VCaP (cell line): ENCODE results near the gene NR5A1.

Experiments
- H3K27ac ChIP-seq: fragments of 450-650 bp; 2 replicates; pipeline ENCODE4 v1.5.1; 2017
- TF ChIP-seq, protein P1 (sequence below): fragments of 450-650 bp; conservative IDR thresholded peaks from 2 replicates; pipeline ENCODE4 v1.5.1; 2017; ENCODE audit warnings: mild to moderate bottlenecking, moderate library complexity

The NR5A1 gene

DNA sequence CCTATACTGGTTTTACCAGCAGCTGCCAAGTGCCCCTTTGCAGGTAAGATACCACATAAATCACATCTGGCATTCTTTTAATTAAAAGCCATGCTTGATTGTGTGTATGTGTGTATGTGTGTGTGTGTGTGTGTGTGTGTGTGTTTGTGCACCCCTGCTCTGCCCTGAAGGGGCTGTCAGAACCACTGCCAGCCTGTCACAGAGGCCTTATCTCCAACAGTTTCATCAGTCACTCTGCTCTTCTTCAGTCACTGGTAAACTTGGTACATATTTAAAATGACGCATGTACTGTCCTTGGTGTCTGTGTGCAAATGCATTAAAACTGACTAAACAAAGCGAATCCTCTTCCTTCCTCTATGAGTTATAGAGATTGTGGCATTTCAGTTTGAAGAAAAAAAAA, 19.0 kb upstream of the NR5A1 start:
- TF ChIP-seq, protein P1, sequence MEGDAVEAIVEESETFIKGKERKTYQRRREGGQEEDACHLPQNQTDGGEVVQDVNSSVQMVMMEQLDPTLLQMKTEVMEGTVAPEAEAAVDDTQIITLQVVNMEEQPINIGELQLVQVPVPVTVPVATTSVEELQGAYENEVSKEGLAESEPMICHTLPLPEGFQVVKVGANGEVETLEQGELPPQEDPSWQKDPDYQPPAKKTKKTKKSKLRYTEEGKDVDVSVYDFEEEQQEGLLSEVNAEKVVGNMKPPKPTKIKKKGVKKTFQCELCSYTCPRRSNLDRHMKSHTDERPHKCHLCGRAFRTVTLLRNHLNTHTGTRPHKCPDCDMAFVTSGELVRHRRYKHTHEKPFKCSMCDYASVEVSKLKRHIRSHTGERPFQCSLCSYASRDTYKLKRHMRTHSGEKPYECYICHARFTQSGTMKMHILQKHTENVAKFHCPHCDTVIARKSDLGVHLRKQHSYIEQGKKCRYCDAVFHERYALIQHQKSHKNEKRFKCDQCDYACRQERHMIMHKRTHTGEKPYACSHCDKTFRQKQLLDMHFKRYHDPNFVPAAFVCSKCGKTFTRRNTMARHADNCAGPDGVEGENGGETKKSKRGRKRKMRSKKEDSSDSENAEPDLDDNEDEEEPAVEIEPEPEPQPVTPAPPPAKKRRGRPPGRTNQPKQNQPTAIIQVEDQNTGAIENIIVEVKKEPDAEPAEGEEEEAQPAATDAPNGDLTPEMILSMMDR, result no peak
- H3K27ac ChIP-seq, result no peak overlapping the region

DNA sequence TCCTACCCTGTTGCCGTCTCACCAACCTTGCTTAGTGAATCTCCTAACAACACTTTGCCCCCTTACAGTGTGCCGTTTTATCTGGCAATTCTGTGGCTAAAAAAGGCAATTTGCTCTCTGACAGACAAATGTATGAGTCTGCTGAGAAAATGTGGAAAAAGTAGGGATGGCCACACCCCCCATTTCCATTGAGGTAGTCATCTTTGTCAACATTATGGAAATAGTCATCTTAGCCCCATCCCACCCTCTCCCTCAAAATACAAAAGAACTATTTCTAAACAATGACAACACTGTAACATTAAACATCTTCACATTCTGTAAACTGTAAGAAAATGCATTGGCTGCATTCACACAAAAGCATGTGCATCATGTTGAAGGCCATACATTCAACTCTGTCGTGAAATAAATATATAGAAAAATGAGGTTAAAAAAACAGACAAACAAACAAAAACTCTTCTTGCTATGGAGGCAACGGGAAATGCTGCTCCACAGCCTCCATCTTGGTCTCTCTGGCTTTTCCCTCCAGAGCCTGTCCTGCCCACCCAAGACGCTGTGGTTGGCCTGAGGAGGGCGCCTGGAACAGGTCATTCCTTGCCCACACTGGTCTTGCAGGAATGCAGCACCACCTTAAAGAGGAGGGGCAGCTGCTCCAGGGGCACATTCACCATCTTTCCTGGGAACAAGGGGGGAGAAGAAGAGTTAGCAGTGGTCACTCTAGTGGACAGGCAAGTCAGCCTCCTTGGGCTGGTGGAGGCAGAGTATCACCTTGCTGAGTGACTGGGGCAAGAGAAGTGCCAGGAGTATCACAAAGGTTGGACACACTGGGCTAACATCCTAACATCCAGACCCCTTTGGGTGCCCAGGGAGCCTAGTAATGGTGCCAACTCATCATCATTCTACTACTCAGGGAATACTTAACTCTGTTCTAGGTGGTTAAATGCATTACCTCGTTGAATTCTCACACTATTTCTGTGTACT, 15.2 kb upstream of the NR5A1 start:
- TF ChIP-seq, protein P1, result 0 out of 2 replicates have a peak, but pooled peaks have one; percentile 9
- no peak overlapping the region for H3K27ac ChIP-seq

DNA sequence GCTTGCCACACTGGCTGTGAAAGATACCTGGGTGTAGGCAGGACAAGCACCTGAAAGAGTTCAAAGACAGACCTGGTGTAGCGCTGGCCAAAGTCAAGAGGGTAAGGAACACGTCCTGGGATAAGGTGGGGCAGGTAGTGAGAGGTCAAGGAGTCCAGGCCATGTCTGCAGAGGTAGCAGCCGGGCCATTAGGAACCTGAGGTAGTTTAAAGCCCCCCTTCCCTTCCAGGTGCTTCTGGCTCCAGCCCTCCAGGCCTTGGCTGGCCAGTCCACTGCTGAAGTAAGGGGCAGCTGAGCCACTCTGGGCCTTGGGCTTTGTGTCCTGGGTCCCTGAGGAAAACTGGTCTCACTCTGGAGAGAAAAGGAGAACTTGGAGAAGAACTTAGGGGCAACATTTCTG, 13.9 kb upstream of the NR5A1 start:
- TF ChIP-seq, protein P1, result no peak
- H3K27ac ChIP-seq, result no peak overlapping the region

DNA sequence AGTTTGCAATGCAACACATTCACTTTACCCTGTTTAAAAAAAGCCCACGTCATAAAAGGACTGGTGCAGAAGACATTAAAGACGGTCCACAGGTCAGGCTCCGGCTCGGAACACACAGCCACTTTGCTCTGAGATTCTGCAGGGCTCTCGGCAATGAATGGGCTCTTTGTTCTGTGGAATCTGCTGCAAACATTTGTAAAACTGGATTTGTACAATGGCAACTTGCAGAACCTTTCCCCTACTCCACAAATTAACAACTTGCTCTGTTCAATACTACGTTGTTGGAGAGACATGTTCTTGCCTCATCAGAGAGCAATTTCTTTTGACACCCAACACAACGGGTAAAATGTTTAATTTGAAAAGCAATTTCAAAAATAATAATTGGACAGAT, 13.0 kb upstream of the NR5A1 start:
- no peak overlapping the region for H3K27ac ChIP-seq
- TF ChIP-seq, protein P1, result no peak

DNA sequence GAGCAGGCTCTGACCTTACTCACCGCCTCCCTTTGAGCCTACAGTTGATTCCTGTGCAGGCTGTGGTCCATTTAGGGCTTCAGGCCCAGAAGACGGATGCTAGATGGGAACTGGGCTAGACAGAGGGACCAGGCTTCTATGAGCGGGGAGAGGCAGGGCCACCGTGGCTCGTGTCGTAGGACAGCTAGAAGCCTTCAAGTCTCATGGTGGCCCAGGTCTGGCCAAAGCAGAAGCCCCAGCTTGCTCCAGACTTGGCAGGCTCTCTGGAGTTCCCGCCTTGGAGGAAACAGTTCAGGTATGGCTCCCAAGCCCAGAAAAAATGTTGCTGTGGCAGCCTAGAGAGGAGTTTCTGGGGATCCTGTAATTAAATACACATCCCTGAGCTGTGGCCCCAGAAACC, 10.9 kb upstream of the NR5A1 start:
- no peak overlapping the region for H3K27ac ChIP-seq
- TF ChIP-seq, protein P1, result no peak

DNA sequence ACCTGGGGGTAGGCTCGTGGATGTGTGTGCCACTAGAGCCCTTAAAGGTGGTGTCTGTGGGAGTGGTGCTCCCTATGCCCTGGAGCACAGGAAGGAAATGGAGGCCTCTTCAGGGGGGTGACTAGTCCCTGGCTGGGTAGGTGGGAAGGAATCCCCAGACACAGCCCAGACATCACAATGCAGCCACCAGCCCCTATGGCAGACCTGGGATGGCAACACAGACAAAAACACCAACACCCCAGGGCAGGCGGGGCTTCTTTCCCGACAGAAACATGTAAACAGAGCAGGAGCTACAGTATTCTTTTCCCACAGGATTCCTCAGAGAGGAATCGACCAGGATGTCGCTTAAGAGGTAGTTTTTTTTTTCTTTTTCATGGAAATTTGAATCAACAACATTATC, 10.4 kb upstream of the NR5A1 start:
- TF ChIP-seq, protein P1, result no peak
- H3K27ac ChIP-seq, result no peak overlapping the region

DNA sequence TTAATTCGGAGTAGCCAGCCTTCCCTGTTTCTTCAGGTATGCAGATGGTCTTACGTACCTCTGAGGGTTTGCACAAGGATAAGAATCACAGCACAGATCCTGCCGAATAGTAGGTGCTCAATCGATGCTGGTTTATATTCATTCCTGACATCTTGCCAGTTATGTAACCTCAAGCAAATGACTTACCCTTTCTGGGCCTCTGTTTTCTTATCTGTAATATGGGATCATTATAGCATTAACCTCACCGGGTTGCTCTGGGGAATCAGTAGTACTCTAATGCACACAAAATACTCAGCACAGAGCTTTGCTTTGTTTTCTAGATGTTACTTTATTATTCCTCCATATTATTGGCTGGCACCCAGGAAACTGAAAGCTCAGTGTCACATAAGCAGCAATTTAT, 7.7 kb upstream of the NR5A1 start:
- H3K27ac ChIP-seq, result no peak overlapping the region
- TF ChIP-seq, protein P1, result no peak
